ENCODE measurements around the gene NFIC. TPM values are rescaled to one million over a fixed set of nuclear protein-coding genes. Genes with fewer than 3 reads are reported as not detected.
"Not testable (repeated sequence)": the region's sequence is repeated elsewhere in the genome, so short reads cannot be mapped to it uniquely, and the experiment has no call there.

The NFIC gene
- total RNA-seq, 1 experiment from 2014 or later = 32.5 TPM

DNA sequence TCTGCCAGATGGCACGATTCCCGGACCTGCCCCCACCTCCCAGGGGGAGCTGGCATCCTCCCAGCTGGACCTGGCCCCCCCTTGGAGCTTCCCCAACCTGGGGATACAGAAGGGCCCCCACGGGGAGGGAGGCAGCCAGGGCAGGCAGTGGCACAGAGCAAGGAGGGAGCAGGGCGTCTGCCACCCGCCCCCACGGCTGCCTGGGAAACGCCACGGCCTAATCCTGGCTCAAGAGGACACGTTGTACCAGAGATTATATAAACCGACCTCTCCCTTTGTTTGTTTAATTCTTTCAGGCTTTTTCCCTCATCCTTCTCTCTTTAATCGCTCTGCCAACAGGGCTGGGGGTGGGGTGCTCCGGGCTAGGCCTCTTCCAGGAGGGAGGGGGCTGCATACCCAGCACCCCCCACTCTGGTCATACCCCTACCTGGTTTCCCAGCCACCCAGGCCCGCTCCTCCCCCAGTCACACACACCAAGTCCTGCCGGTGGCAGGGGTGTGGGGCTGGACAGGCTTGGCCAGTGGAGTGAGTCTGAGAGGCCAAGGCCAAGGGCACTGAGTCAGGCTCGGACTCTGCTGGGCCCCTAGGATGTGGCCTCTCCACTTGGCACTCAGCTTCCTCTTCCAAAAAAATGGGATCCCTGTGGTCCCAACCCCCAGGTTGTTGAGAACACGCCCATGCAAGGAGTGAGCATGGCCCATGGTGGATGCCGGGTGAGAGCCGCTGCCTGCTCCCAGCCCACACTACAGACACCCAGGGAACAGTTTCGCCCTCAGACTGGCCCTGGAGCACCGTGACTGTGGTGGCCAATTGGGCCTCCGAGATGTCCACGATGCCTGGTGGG, 29.5 kb upstream of the NFIC start:
- DNase-seq (ENCODE audit: low spot score) = peak; percentile 35

DNA sequence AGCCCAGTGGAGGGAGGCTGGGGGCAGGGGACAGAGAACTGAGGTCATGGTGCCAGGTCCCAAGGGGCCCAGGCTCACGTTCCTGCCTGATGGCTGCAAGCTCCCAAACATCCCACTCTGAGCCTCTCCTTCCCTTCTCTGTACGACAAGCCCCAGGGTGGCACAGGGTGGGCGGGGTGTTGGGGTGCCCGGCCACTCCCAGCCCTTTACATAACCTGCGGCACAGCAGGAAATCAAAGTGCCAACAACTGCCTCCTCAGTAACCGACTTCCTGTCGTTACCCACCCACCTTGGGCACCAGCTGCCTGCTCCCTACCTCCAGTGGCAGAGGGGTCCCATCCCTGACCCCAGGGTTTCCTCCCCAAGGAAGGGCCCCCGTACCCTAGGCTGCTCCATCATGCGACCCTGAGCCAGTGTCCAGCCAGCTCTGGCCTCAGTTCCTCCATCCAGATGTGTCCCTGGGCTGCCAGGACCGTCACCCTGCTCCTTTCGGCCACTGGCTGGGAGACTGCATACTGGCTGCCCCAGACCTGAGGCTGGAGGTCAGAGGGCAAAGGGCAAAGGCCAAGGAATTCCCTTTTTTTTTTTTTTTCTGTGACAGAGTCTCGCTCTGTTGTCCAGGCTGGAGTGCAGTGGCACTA, 27.7 kb upstream of the NFIC start:
- peak; percentile 35 for DNase-seq (ENCODE audit: low spot score)

DNA sequence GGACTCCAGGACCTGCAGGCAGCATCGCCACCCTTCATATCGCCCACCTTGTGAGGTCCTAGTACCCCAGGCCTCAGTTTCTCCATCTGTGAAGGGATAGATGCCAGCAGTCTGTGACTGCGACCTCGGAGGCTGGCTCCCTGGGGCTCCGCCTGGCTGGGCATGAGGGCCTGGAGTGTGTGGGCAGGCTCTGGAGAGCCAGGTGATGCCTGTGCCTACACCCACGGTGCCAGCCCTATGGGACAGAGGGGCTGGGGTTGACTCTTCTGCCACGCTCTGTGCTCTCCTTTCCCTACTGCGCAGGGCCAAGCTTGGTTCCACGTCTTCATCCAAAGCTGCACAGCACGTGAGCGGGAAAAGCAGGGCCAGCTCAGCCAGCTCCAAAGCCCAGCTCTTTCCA, 26.0 kb upstream of the NFIC start:
- DNase-seq (ENCODE audit: low spot score) = no peak

DNA sequence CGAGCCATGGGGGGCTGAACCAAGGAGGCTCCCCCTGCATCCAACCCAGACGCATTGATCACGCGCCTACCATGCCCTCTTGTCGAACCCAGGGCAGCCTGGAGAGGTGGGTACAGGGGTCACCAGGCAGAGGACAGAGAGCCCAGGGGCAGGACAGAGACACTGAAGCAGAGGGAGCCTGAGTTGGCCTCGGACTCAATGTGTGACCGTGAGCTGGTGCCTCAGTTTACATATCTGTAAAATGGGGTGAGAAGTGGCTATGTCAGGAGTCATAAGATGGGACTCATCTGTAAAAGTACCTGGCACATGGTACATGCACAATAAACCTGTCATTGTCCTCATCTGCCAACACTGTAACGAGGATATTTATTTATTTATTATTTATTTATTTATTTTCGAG, 24.1 kb upstream of the NFIC start:
- no peak for DNase-seq (ENCODE audit: low spot score)

DNA sequence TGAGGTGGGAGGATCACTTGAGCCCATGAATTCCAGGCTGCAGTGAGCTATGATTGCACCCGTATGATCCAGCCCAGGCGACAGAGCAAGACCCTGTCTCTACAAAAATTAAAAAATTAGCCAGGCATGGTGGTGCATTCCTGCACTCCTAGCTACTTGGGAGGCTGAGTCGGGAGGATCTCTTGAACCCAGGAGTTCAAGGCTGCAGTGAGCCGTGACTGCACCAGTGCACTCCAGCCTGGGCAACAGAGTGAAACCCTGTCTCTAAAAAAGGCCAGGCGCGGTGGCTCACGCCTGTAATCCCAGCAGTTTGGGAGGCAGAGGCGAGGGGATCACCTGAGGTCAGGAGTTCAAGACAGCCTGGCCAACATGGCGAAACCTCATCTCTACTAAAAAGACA, 23.4 kb upstream of the NFIC start:
- not testable (repeated sequence) for DNase-seq (ENCODE audit: low spot score)

DNA sequence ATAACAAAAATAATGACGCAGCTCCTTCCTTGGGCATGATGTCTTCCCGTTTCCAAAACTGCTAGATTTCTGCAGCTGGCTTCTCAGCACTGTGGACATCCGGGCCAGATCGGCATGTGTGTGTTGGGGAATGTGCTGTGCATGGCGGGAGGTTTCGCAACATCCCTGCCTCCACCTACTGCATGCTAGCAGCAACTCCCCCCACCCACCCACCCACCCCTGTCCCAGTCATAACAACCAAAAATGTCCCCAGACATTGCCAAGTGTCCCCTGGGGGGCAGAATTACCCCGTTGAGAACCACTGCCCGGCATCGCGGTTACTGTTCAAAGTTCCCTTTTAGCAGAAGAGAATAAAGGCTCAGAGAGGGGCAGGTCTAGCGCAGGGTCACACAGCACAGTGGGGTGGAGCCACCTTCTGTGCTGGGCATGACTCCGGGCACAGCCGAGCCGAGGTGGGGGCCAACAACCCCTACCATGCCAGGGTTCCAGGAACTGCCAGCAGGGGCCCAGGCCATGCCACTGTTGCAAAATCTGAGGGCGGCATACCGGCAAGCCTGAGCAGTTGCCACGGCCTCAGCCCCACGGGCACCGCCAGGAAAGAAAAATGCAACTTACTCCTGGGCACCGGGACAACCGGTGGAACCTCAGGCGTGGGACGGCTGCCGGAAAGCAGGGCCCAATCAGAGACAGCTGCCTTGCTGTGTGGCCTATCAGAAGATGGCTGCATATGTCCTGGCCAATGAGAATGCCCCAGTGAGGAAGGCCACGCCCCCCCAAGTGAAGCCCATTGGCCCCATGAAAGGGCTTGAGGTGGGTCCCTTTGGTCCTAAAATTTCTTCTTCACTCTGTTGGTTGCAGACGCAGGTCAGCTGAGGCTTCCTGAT, 22.5 kb upstream of the NFIC start:
- peak; percentile 88 for DNase-seq (ENCODE audit: low spot score)

DNA sequence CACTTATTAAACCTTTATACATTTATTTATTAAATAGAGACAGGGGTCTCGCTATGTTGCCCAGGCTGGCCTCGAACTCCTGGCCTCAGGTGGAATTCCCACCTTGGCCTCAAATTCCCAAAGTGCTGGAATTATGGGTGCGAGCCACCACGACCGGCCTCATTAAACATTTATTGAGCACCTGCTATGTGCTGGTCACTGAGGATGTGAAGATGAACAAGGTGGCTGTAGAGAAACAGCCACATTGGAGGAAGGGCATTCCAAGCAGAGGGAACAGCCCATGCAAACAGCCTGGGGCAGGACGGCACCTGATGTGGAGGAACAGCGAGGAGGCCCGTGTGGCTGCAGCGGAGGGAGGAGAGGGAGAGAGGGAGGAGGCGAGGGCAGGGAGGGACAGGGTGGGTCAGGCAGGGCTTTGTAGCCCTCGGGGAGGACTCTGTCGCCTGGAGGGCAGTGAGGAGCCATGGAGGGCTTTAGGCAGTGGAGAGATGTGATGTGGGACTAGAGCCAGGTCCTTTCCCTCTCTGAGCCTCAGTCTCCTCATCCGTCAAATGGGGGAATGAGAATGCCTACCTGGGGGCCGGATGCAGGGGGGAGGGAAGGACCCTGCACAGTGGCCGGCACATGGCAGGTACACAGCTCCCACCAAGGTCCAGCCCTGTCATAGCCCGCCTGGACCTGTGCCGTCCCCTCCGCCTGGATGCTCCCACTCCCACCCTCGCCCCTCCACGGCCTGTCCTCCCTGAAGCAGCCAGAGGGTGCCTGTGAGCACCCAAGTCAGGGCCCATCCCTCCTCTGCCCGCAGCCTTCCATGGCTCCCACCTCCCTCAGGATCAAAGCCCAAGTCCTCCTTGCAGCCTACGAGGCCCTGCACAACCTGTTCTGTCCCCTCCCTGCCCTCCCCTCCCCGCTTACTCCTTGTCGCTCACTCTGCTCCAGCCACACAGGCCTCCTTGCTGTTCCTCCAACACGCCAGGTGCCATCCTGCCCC, 21.5 kb upstream of the NFIC start:
- no peak for DNase-seq (ENCODE audit: low spot score)

DNA sequence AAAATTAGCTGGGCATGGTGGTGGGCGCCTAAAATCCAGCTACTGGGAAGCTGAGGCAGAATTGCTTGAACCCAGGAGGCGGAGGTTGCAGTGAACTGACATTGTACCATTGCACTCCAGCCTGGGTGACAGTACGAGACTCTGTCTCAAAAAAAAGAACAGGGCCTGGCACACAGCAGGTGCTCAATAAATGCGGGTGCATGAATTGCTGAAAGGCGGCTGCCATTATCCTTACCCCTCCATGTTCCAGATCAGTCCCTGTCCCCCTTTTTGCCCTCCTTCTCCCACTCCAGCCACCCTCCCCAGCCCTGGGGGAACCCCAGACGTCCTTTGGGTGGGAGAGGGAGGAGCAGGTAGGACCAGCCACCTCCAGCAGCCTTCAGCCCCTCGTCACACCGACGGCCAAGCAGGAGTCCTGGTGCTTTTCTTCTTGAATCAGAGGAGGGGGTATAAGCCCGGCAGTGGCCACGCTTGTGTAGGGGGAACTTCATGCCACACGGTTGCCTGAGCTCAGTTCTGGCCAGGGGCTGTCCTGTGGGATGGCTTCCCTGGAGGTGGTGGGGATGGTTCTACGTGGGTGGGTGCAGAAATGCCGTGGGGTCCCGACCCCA, 20.4 kb upstream of the NFIC start:
- DNase-seq (ENCODE audit: low spot score) = no peak

DNA sequence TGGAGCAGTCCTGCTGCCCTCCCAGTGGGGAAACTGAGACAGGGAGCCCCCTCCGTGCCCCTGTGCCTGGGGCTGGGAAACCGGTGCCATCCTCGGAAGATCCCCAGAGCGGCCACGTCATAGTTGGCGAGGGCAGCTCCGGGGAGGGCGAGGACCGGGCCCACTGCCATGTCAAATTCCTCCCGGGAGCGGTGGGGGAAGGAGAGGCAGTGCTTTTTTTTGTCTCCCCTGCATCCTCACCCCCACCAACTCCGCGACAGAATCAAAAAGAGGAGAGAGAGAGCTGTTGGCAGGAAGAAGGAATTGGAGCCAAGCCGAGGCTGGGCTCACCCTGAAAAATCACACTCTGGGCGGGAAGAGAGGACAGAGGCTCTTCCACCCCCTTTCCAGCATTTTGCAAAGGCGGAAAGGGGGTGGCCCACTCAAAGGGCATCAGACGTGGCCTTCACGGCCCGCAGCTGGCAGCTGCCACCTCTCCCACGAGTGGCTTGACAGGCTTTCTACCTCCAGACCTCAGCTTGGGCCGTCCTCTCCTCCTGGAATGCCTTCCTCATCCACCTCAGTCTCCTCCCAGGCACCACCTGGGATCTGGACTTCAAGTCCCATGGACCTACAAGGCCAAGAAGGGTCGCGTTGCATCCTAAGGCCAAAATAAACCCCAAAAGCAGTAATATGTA, 19.6 kb upstream of the NFIC start:
- peak; percentile 83 for DNase-seq (ENCODE audit: low spot score)

DNA sequence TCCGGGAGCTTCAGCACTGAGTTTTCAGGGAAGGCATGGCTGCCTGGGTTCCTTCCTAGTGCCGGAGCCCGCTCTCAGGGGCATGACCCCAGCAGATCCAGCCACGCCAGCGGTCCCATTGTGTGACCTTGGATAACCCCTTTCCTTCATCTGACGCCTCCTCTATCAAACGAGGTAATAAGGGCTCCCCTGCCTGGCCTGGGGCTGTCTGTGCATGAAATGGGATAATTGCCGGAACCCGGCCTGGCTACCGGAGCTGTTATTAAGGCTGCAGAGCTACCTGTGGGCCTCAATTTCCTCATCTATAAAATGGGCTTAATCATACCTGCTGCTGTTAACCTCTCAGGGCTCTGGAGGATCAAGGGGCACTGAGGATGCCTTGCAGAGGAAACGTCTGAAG, 18.3 kb upstream of the NFIC start:
- no peak for DNase-seq (ENCODE audit: low spot score)

DNA sequence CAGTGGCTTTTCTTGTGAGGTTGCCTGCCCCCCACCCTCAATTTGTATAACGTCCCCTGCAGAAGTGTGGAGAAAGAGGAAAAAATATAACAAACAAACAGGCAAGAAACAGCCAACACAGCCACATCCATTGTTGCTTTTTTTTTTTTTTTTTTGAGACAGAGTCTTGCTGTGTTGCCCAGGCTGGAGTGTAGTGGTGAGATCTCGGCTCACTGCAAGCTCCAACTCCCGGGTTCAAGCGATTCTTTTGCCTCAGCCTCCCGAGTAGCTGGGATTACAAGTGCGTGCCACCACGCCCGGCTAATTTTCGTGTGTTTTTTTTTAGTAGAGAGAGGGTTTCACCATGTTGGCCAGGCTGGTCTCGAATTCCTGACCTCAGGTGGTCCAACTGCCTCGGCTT, 17.9 kb upstream of the NFIC start:
- not testable (repeated sequence) for DNase-seq (ENCODE audit: low spot score)

DNA sequence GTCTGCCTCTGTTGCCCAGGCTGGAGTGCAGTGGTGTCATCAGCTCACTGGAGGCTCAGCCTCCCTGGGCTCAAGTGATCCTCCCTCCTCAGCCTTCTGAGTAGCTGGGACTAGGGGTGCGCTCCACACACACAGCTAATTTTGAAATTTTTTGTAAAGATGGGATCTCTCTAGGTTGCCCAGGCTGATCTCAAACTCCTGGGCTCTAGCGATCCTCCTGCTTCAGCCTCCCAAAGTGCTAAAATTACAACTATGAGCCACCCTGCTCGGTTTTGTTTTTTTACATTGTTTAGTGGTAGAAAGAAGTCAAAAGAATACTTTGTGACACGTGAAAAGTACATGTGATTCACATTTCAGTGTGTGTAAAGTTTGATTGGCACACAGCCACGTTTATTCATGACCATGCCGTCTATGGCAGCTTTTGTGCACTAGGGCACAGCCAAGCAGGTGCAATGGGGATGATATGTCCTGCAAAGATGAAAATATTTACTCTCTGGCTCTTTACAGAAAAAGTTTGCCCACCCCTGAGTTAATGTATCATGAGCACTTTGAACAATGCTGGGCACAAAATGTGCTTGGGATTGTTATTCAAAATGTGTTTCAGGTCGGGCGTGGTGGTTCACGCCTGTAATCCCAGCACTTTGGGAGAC, 16.2 kb upstream of the NFIC start:
- DNase-seq (ENCODE audit: low spot score) = no peak

DNA sequence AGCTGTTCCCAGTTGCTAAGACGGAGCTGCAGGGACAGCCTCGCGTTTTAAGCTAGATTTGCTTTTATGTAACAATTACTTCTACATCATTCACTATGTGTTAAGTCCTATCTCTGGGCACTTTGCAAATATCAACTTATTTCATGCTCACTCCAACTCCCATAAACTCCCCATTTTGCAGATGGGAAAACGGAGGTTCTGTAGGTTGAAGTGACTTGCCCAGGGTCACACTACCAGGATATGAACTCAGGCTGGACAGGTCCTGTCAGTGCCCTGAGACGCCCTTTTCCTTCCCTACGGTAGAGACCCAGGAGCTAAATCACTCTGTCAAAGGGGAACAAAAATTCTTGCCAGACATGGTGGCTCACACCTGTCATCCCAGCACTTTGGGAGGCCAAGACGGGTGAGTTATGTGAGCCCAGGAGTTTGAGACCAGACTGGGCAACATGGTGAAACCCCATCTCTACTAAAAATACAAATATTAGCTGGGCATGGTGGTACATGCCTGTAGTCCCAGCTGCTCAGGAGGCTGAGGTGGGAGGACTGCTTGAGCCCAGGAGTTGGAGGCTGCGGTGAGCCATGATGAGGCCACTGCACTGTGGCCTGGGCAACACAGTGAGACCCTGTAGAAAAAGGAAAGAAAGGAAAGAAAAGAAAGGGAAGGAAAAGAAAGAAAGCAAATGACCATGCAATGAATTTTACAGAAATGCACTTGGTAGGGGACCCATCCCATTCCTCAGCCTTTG, 14.5 kb upstream of the NFIC start:
- DNase-seq (ENCODE audit: low spot score) = no peak

DNA sequence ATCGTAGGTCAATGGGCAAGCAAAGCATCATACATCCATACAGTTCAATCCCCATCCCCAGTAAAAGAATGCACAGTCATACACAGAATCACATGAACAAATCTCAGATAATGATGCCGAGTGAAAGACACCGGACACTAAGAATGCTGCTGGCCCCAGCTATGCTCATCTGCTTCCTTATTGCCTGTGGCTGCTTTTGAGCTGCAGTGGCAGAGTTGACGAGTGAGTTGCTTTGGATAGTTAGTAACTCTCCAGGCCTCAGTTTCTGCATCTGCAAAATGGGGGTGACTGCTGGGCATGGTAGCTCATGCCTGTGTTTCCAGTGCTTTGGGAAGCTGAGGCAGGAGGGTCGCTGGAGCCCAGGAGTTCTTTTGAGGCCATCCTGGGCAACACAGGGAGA, 12.9 kb upstream of the NFIC start:
- no peak for DNase-seq (ENCODE audit: low spot score)

DNA sequence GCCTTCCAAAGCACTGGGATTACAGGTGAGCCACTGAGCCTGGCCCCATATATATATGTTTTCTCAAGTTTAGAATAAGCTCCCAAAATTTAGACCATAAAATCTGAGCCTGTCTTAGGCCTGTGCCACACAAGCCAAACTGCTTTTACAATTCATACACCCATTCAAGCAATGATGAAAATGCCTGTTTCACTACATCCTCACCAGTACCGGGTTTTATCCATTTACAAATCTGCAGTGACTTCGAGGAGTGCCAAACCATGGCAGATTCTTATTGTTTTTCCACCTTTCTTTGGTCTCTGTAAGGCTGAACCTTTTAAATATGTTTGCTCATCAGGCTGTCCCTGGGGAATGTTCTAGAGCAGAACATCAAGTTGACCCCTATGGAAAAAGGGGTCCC, 9.6 kb upstream of the NFIC start:
- no peak for DNase-seq (ENCODE audit: low spot score)

DNA sequence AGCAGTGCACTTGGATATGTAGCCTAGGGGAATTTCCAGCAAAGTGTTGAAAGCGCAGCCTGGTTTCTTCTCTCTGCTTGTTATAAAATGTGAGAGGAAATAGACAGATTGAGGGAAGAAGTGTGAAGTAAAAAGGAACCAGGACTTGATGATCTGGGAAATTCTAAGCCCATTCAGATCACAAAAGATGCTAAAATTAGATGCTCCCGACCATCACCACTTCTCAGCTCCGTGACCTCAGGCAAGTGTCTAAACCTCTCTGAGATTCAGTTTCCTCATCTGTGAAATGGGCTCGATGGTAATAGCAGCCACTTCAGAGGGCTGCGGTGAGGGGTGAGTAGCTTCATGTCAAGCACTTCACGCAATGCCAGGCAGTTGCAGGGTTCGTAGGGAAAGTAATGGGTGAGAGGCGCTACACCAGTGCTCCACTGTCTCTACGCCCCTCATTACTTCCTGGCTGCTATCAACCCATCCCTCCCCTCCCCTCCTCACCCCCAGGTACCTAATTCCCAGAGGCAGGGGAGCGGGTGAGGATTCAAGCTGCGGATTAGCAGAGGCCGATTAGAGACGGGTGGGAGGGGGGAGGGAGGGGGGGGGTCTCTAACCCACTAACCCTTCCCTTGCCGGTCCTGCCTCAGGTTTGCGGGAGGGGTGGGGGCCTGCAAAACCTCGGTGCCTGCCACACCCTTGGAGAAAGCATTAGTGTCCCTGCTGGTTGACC, 9.0 kb upstream of the NFIC start:
- no peak for DNase-seq (ENCODE audit: low spot score)

DNA sequence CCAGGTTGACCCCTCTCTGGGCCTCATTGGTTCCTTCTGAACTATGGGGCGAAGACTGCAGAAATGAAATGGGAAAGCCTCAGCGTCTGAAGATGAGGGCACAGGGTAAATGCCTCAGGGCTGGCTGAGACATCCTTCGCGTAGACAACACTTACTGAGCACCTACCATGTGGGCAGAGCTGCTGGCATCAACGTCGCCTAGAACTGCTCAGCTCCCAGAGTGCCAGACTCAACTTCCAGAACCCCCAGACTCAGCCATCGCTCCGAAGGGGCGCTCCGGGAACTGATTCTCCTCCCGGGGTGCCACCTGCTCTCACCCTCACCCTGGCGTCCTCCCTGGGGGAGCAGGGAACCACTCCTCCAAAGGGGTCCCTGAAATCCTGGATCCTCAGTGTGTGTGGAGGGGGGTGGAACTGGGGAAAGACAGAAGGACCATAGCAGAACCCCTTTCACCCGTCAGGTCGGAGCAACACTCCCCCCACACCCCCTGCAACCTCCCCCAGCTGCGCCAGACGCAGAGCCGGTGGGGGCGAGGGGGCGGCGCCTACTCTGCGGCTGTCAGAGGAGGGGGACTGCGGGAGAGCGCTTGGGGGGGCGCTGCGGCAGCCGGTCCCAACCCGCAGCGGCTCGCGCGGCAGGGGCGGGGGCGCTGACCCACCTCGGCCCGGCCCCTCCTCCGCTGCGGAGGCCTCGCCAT, 8.2 kb upstream of the NFIC start:
- no peak for DNase-seq (ENCODE audit: low spot score)

DNA sequence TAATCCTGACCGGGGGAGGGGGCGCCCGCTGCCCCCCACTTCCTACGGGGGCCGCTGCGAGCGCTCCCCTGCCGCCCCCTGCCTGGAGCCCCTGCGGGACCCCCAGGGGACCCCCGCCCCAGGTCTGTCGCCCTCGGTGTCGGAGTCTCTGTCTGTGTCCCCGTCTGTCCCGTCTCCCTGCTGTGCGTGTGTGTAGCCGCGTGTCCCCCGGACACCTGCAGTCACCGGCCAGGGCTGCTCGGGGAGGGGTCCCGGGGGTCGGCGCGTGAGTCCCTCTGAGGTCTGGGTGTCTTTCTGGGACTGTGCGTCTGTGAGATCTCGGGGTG, 7.7 kb upstream of the NFIC start:
- DNase-seq (ENCODE audit: low spot score) = no peak

Data from A172 (cell line).